ENCODE results near the gene EMILIN2.

- no peak for TF ChIP-seq EP300 (IDR thresholded peaks at IDR 0.05)
- TF ChIP-seq, protein P1, sequence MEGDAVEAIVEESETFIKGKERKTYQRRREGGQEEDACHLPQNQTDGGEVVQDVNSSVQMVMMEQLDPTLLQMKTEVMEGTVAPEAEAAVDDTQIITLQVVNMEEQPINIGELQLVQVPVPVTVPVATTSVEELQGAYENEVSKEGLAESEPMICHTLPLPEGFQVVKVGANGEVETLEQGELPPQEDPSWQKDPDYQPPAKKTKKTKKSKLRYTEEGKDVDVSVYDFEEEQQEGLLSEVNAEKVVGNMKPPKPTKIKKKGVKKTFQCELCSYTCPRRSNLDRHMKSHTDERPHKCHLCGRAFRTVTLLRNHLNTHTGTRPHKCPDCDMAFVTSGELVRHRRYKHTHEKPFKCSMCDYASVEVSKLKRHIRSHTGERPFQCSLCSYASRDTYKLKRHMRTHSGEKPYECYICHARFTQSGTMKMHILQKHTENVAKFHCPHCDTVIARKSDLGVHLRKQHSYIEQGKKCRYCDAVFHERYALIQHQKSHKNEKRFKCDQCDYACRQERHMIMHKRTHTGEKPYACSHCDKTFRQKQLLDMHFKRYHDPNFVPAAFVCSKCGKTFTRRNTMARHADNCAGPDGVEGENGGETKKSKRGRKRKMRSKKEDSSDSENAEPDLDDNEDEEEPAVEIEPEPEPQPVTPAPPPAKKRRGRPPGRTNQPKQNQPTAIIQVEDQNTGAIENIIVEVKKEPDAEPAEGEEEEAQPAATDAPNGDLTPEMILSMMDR (IDR thresholded peaks at IDR 0.05), result no peak
- TF ChIP-seq POLR2A (IDR thresholded peaks at IDR 0.05), result no peak
- TF ChIP-seq POLR2AphosphoS5 (IDR thresholded peaks at IDR 0.05), result no peak
Observed at GRCh38 chr18:2926528-2926927, 79.7 kb downstream of the EMILIN2 start.
